NCI-H146 treated with DMSO at 0.1 percent for 48 hours (cell line): ENCODE results near the gene PLAC8L1.

Experiments
- DNase-seq: peaks from one replicate; lab custom pipeline; 2025; ENCODE audit not compliant: unreplicated experiment; lab: John Stamatoyannopoulos, UW

The PLAC8L1 gene

GRCh38 chr5:146081556-146081955 is 23.8 kb downstream of the PLAC8L1 start:
- no peak for DNase-seq

GRCh38 chr5:146079695-146080373 is 25.5 kb downstream of the PLAC8L1 start:
- no peak for DNase-seq

GRCh38 chr5:146078566-146078965 is 26.8 kb downstream of the PLAC8L1 start:
- DNase-seq = no peak

GRCh38 chr5:146076455-146076854 is 28.9 kb downstream of the PLAC8L1 start:
- DNase-seq = no peak

GRCh38 chr5:146076028-146076427 is 29.3 kb downstream of the PLAC8L1 start:
- DNase-seq = no peak

GRCh38 chr5:146073239-146073900 is 32.0 kb downstream of the PLAC8L1 start:
- DNase-seq = peak; percentile 7

- no peak for DNase-seq
Observed at GRCh38 chr5:146072595-146072994, 32.8 kb downstream of the PLAC8L1 start.

- no peak for DNase-seq
Observed at GRCh38 chr5:146071171-146071570, 34.2 kb downstream of the PLAC8L1 start.

- no peak for DNase-seq
Observed at GRCh38 chr5:146070746-146071145, 34.6 kb downstream of the PLAC8L1 start.

- no peak for DNase-seq
Observed at GRCh38 chr5:146069780-146070099, 35.6 kb downstream of the PLAC8L1 start.

- no peak for DNase-seq
Observed at GRCh38 chr5:146068977-146069779, 36.2 kb downstream of the PLAC8L1 start.

- DNase-seq = no peak
Observed at GRCh38 chr5:146068206-146068605, 37.2 kb downstream of the PLAC8L1 start.

- DNase-seq = no peak
Observed at GRCh38 chr5:146066968-146067367, 38.4 kb downstream of the PLAC8L1 start.

GRCh38 chr5:146060221-146060585 is 45.2 kb downstream of the PLAC8L1 start:
- DNase-seq = no peak

GRCh38 chr5:146059460-146060220 is 45.7 kb downstream of the PLAC8L1 start:
- no peak for DNase-seq

GRCh38 chr5:146055432-146055831 is 49.9 kb downstream of the PLAC8L1 start:
- no peak for DNase-seq

- no peak for DNase-seq
Observed at GRCh38 chr5:146052780-146053179, 52.6 kb downstream of the PLAC8L1 start.

- DNase-seq = no peak
Observed at GRCh38 chr5:146051678-146052077, 53.7 kb downstream of the PLAC8L1 start.

- no peak for DNase-seq
Observed at GRCh38 chr5:146050086-146050485, 55.3 kb downstream of the PLAC8L1 start.

GRCh38 chr5:146049704-146050026 is 55.7 kb downstream of the PLAC8L1 start:
- no peak for DNase-seq

- peak; percentile 11 for DNase-seq
Observed at GRCh38 chr5:146048994-146049703, 56.2 kb downstream of the PLAC8L1 start.
